Suppressor macrophage treated with lipopolysaccharide for 4 hours (primary cell): ENCODE data around the gene NSMCE1.

Source experiments
- DNase-seq: peaks from one replicate; pipeline ENCODE4 v3.0.0-alpha.2; 2020

NSMCE1 gene

GRCh38 chr16:27182906-27183405 lies 85.6 kb downstream of the NSMCE1 start:
- no peak for DNase-seq

- no peak for DNase-seq
These were observed 87.4 kb downstream of the NSMCE1 start for GRCh38 chr16:27181019-27181790.

- peak; percentile 91 for DNase-seq
These were observed 89.0 kb downstream of the NSMCE1 start for GRCh38 chr16:27179500-27180072.

- peak; percentile 29 for DNase-seq
These were observed 91.4 kb downstream of the NSMCE1 start for GRCh38 chr16:27177031-27177774.

GRCh38 chr16:27175888-27176287 lies 92.7 kb downstream of the NSMCE1 start:
- no peak for DNase-seq
